C4-2B (cell line): ENCODE data around the gene SCP2.
"Not testable (repeated sequence)": the region's sequence is repeated elsewhere in the genome, so short reads cannot be mapped to it uniquely, and the experiment has no call there.

Experiments used
- H3K27ac ChIP-seq: fragments of 450-650 bp; 2 replicates; pipeline ENCODE4 v1.5.1; 2017
- CTCF ChIP-seq: fragments of 450-650 bp; conservative IDR thresholded peaks from 2 replicates; pipeline ENCODE4 v1.5.1; 2017; ENCODE audit warnings: mild to moderate bottlenecking
- ZFX ChIP-seq: fragments of 450-650 bp; IDR thresholded peaks from 2 replicates; pipeline ENCODE4 v1.6.1; 2017

The SCP2 gene

GRCh38 chr1:52947490-52947889 lies 20.4 kb downstream of the SCP2 start:
- no peak for TF ChIP-seq ZFX
- no peak for TF ChIP-seq CTCF
- no peak overlapping the region for H3K27ac ChIP-seq

- not testable (repeated sequence) for H3K27ac ChIP-seq
These were observed 22.5 kb downstream of the SCP2 start for GRCh38 chr1:52949602-52950001.

- no peak overlapping the region for H3K27ac ChIP-seq
- TF ChIP-seq ZFX (no peak), CTCF (no peak)
These were observed 25.0 kb downstream of the SCP2 start for GRCh38 chr1:52952112-52952511.

- H3K27ac ChIP-seq: no peak overlapping the region
- TF ChIP-seq CTCF (no peak), ZFX (no peak)
These were observed 28.3 kb downstream of the SCP2 start for GRCh38 chr1:52955129-52955970.

GRCh38 chr1:52963101-52963500 lies 36.0 kb downstream of the SCP2 start:
- no peak overlapping the region for H3K27ac ChIP-seq
- TF ChIP-seq ZFX (no peak), CTCF (no peak)

GRCh38 chr1:52967666-52968065 lies 40.6 kb downstream of the SCP2 start:
- TF ChIP-seq CTCF (no peak), ZFX (no peak)
- H3K27ac ChIP-seq: peak overlapping the region; percentile 3; the same call in 1 of the 2 replicates

GRCh38 chr1:52969234-52969633 lies 42.2 kb downstream of the SCP2 start:
- not testable (repeated sequence) for H3K27ac ChIP-seq

GRCh38 chr1:52970149-52970548 lies 43.1 kb downstream of the SCP2 start:
- TF ChIP-seq CTCF: peak; percentile 9
- TF ChIP-seq ZFX: no peak
- H3K27ac ChIP-seq: no peak overlapping the region
